HG03439 (cell line): ENCODE results near the gene CCDC150.
"Not testable (repeated sequence)": the region's sequence is repeated elsewhere in the genome, so short reads cannot be mapped to it uniquely, and the experiment has no call there.

Experiments used
- ATAC-seq: cut with Tn5 transposase; IDR thresholded peaks from one replicate; pipeline ENCODE4 v1.9.1; 2021; ENCODE audit warnings: mild to moderate bottlenecking, moderate library complexity; ENCODE audit not compliant: unreplicated experiment

Gene CCDC150

GRCh38 chr2:196630531-196630930 lies 9.0 kb upstream of the CCDC150 start:
- no peak for ATAC-seq

GRCh38 chr2:196635156-196635555 lies 4.4 kb upstream of the CCDC150 start:
- ATAC-seq = no peak

- no peak for ATAC-seq
Measured at GRCh38 chr2:196638765-196639164, 750 bp upstream of the CCDC150 start.

GRCh38 chr2:196640031-196640548 lies 575 bp downstream of the CCDC150 start:
- ATAC-seq = no peak

GRCh38 chr2:196649202-196649601 lies 9.7 kb downstream of the CCDC150 start:
- ATAC-seq = no peak

GRCh38 chr2:196651387-196652094 lies 12.0 kb downstream of the CCDC150 start:
- no peak for ATAC-seq

- ATAC-seq = no peak
Measured at GRCh38 chr2:196652869-196653268, 13.4 kb downstream of the CCDC150 start.

GRCh38 chr2:196653843-196654242 lies 14.3 kb downstream of the CCDC150 start:
- no peak for ATAC-seq

- ATAC-seq = no peak
Measured at GRCh38 chr2:196655761-196656160, 16.2 kb downstream of the CCDC150 start.

GRCh38 chr2:196657333-196657732 lies 17.8 kb downstream of the CCDC150 start:
- ATAC-seq = no peak

GRCh38 chr2:196659844-196660243 lies 20.3 kb downstream of the CCDC150 start:
- ATAC-seq = no peak

GRCh38 chr2:196660244-196660643 lies 20.7 kb downstream of the CCDC150 start:
- no peak for ATAC-seq

- ATAC-seq = no peak
Measured at GRCh38 chr2:196670342-196670741, 30.8 kb downstream of the CCDC150 start.

GRCh38 chr2:196675963-196676362 lies 36.4 kb downstream of the CCDC150 start:
- no peak for ATAC-seq

GRCh38 chr2:196677404-196677803 lies 37.9 kb downstream of the CCDC150 start:
- ATAC-seq = no peak

- ATAC-seq = no peak
Measured at GRCh38 chr2:196679368-196679767, 39.9 kb downstream of the CCDC150 start.

- ATAC-seq = no peak
Measured at GRCh38 chr2:196681510-196681909, 42.0 kb downstream of the CCDC150 start.

- no peak for ATAC-seq
Measured at GRCh38 chr2:196685792-196686191, 46.3 kb downstream of the CCDC150 start.

GRCh38 chr2:196686737-196687136 lies 47.2 kb downstream of the CCDC150 start:
- not testable (repeated sequence) for ATAC-seq

GRCh38 chr2:196696423-196697079 lies 57.0 kb downstream of the CCDC150 start:
- ATAC-seq = no peak

- ATAC-seq = no peak
Measured at GRCh38 chr2:196697825-196698224, 58.3 kb downstream of the CCDC150 start.

GRCh38 chr2:196702641-196703040 lies 63.1 kb downstream of the CCDC150 start:
- ATAC-seq = no peak
